ENCODE data around the gene ACTR6. TPM values are rescaled to one million over a fixed set of nuclear protein-coding genes. Genes with fewer than 3 reads are reported as not detected.

Gene ACTR6
- total and polyA plus RNA-seq, 8 donors = 18.4 to 42.8 (median 33.0) TPM

DNA sequence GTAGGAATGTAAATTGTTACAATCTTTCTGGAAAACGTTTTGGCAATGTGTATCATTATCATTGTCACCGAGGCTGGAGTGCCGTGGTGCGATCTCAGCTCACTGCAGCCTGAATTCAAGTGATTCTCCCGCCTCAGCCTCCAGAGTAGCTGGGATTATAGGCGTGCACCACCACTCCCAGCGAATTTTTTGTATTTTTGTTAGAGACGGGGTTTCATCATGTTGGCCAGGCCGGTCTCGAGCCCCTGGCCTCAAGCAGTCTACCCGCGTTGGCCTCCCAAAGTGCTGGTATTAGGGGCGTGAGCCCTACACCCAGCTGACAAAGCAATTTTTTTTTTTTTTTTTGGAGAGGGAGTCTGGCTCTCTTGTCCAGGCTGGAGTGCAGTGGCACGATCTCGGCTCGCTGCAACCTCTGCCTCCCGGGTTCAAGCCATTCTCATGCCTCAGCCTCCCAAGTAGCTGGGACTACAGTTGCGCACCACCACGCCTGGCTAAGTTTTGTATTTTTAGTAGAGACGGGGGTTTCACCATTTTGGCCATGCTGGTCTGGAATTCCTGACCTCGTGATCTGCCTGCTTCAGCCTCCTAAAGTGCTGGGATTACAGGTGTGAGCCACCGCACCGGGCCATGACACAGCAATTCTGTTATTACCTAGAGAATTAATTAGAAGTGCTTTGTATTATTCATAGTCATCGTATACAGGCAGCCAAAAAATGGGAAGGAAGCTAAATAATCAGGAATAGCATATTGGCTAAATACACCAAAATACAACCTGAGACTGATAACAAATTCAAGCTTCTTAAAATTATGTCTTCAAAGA lies 1.2 kb downstream of the ACTR6 start:
- peaks cover 3 to 21% of the 10 kb centered on the region in 2 donors for H3K4me1 ChIP-seq
- H3K27ac ChIP-seq = peak overlapping the region; percentile 74 to 80
- no peaks in the 10 kb centered on the region for H3K27me3 ChIP-seq
- H3K9me3 ChIP-seq = no peaks in the 10 kb centered on the region
- DNase-seq (no peak), ATAC-seq (no peak)
- intact Hi-C loops (cut with DNase I) = no loop called here
- H3K4me3 ChIP-seq = peak overlapping the region; percentile 52 to 83
- TF ChIP-seq, protein P1, sequence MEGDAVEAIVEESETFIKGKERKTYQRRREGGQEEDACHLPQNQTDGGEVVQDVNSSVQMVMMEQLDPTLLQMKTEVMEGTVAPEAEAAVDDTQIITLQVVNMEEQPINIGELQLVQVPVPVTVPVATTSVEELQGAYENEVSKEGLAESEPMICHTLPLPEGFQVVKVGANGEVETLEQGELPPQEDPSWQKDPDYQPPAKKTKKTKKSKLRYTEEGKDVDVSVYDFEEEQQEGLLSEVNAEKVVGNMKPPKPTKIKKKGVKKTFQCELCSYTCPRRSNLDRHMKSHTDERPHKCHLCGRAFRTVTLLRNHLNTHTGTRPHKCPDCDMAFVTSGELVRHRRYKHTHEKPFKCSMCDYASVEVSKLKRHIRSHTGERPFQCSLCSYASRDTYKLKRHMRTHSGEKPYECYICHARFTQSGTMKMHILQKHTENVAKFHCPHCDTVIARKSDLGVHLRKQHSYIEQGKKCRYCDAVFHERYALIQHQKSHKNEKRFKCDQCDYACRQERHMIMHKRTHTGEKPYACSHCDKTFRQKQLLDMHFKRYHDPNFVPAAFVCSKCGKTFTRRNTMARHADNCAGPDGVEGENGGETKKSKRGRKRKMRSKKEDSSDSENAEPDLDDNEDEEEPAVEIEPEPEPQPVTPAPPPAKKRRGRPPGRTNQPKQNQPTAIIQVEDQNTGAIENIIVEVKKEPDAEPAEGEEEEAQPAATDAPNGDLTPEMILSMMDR (IDR thresholded peaks at IDR 0.05) = no peak
- H3K36me3 ChIP-seq = peaks cover 0 to 17% of the 10 kb centered on the region in 2 donors

DNA sequence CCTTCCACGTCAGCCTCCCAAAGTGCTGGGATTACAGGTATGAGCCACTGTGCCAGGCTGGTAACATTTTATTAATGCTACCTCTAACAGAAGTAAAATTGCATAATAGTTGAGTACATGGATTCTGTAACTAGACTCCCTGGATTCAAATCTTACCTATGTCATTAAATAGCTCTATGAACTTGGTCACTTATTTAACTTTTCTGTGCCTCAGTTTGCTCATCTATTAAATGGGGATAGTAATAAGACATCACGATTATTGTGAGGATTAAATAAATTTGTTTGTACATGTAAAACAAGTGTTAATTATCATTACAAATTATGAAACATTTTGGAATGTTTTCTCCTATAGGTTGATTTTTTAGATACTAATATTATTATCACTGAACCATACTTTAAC lies 6.7 kb downstream of the ACTR6 start:
- Histone ChIP-seq H3K9me3 (no peaks in the 10 kb centered on the region), H3K27ac (no peak overlapping the region), H3K4me1 (no peaks in the 10 kb centered on the region), H3K27me3 (no peaks in the 10 kb centered on the region), H3K36me3 (peaks cover 0 to 65% of the 10 kb centered on the region in 2 donors), H3K4me3 (no peak overlapping the region)
- TF ChIP-seq, protein P1 (IDR thresholded peaks at IDR 0.05) = no peak
- ATAC-seq = no peak
- intact Hi-C loops (cut with DNase I) = no loop called here
- no peak for DNase-seq

DNA sequence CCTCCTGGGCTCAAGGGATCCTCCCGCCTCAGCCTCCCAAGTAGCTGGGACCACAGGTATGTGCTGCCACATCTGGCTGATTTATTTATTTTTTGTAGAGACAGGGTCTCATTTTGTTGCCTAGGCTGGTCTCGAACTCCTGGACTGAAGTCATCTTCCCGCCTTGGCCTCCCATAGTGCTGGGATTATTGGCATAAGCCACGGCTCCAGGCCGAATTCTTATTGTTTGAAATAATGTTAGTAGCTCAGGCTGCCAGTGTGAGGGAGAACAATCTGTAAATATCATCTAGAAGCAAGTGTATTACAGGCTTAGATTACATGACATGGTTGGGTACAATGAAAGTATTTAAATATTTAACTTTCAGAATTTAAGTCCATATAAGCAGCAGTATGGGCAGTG lies 8.2 kb downstream of the ACTR6 start:
- Histone ChIP-seq H3K4me3 (no peak overlapping the region), H3K4me1 (no peaks in the 10 kb centered on the region), H3K36me3 (peaks cover 0 to 80% of the 10 kb centered on the region in 2 donors), H3K27me3 (no peaks in the 10 kb centered on the region), H3K27ac (no peak overlapping the region), H3K9me3 (no peaks in the 10 kb centered on the region)
- DNase-seq (no peak), ATAC-seq (no peak)
- intact Hi-C loops (cut with DNase I) = no loop called here
- TF ChIP-seq, protein P1 (IDR thresholded peaks at IDR 0.05) = no peak

DNA sequence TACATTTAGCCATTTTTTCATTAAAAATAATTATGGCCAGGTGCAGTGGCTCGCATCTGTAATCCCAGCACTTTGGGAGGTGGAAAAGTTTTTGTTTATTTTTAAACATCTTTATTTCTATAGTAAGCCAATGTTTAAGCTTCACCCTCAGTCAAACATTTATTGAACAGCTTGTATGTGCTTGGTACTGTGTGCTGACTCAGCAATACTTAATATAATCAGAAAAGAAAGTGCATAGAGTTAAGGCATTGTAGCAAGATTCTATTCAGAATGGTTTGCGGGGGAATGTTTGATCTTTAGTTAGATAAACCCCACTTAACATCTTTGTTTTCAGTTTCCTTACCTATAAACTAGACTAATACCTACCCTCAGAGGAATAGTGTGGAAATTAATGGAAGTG lies 11.1 kb downstream of the ACTR6 start:
- ATAC-seq (no peak), DNase-seq (no peak)
- no peak overlapping the region for H3K4me3 ChIP-seq
- no peak overlapping the region for H3K27ac ChIP-seq
- H3K36me3 ChIP-seq = peaks cover 0 to 76% of the 10 kb centered on the region in 2 donors
- TF ChIP-seq, protein P1 (IDR thresholded peaks at IDR 0.05) = no peak
- intact Hi-C loops (cut with DNase I) = no loop called here
- no peaks in the 10 kb centered on the region for H3K4me1 ChIP-seq
- H3K27me3 ChIP-seq = no peaks in the 10 kb centered on the region
- no peaks in the 10 kb centered on the region for H3K9me3 ChIP-seq

DNA sequence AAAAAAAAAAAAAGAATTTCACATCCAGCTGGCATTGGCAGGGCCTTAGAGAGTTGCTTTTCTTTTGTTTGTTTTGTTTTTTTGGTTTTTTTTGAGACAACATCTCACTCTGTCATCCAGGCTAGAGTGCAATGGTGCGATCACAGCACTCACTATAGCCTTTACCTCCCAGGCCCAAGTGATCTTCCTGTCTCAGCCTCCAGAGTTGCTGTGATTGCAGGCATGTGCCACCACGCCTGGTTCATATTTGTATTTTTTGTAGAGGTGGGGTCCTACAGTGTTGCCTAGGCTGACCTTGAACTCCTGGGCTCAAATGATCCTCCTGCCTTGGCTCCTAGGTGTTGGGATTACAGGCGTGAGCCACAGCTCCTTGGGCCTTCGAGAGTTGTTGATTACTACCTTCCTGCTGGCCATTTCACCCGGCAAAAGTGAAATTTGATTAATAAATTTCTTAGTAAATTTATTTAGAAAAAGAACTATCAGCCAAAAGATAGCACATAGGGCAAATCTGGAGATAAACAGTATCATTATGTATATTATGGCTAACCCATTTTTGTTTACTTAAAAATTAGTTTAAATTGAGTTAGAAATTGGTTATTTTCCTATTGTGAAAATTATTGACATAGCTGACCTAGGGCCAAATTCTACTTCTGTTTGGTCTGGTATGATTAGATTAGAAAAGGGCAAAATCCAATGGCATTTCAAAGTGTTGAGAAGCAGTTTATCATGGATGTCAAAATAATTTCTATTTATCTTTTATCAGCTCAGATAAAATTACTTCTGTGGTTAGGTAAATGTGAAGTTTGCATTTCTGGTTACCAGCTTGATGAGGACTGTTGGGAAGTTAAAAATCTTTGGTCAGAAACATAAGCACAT lies 12.6 kb downstream of the ACTR6 start:
- Histone ChIP-seq H3K27ac (no peak overlapping the region), H3K27me3 (no peaks in the 10 kb centered on the region), H3K36me3 (peaks cover 0 to 68% of the 10 kb centered on the region in 2 donors), H3K4me1 (no peaks in the 10 kb centered on the region), H3K9me3 (no peaks in the 10 kb centered on the region), H3K4me3 (no peak overlapping the region)
- TF ChIP-seq, protein P1 (IDR thresholded peaks at IDR 0.05) = no peak
- ATAC-seq (no peak), DNase-seq (no peak)
- intact Hi-C loops (cut with DNase I) = no loop called here

All from left lung (tissue), 10 donors.